Astrocyte of the spinal cord (primary cell): ENCODE measurements around the gene PCLO.
"Not testable (repeated sequence)": the region's sequence is repeated elsewhere in the genome, so short reads cannot be mapped to it uniquely, and the experiment has no call there.

Source experiments
- DNase-seq: peaks from one replicate; pipeline ENCODE4 v3.0.0; 2011; ENCODE audit warnings: low read depth, low spot score
- H3K4me3 ChIP-seq: 2 replicates; pipeline ENCODE4 v1.5.1; 2011; ENCODE audit warnings: low read depth, mild to moderate bottlenecking, low read length, moderate library complexity
- CTCF ChIP-seq: IDR thresholded peaks from 2 replicates; pipeline ENCODE4 v1.5.1; 2012; ENCODE audit warnings: low read depth, mild to moderate bottlenecking, low read length, inconsistent platforms
- in situ Hi-C: cut with HindIII; loops from 2 replicates; pipeline ENCODE4 v1.10.0; 2017; ENCODE audit warnings: low sequenced_read_pairs

PCLO gene

GRCh38 chr7:82726038-82726800 is 436.5 kb downstream of the PCLO start:
- in situ Hi-C loops: no loop called here
- peak; percentile 40 for DNase-seq
- TF ChIP-seq CTCF: no peak
- no peak overlapping the region for H3K4me3 ChIP-seq

- DNase-seq: no peak
- in situ Hi-C loops: no loop called here
- no peak overlapping the region for H3K4me3 ChIP-seq
- no peak for TF ChIP-seq CTCF
Observed at GRCh38 chr7:82723411-82723810, 439.3 kb downstream of the PCLO start.

- H3K4me3 ChIP-seq: no peak overlapping the region
- TF ChIP-seq CTCF: no peak
- DNase-seq: no peak
- in situ Hi-C loops: no loop called here
Observed at GRCh38 chr7:82722946-82723345, 439.7 kb downstream of the PCLO start.

GRCh38 chr7:82715344-82715743 is 447.3 kb downstream of the PCLO start:
- in situ Hi-C loops: no loop called here
- no peak for DNase-seq
- no peak overlapping the region for H3K4me3 ChIP-seq
- TF ChIP-seq CTCF: no peak

GRCh38 chr7:82714883-82715282 is 447.8 kb downstream of the PCLO start:
- H3K4me3 ChIP-seq: no peak overlapping the region
- DNase-seq: no peak
- in situ Hi-C loops: no loop called here
- TF ChIP-seq CTCF: no peak

GRCh38 chr7:82713506-82713905 is 449.2 kb downstream of the PCLO start:
- H3K4me3 ChIP-seq: no peak overlapping the region
- in situ Hi-C loops: no loop called here
- TF ChIP-seq CTCF: no peak
- DNase-seq: no peak

- H3K4me3 ChIP-seq, in situ Hi-C loops, DNase-seq: not testable (repeated sequence)
Observed at GRCh38 chr7:82706344-82706743, 456.3 kb downstream of the PCLO start.
